Left renal cortex interstitium (tissue), 4 donors: ENCODE measurements around the gene SUPT4H1. TPM values are rescaled to one million over a fixed set of nuclear protein-coding genes. Genes with fewer than 3 reads are reported as not detected.

Experiments
- DNase-seq, 4 donors: peaks; one replicate each; pipeline ENCODE4 v3.0.0-alpha.2; 2013; ENCODE audit warnings: low read depth in 4 of 4, low spot score in 2 of 4, missing footprints in 1 of 4
- polyA plus RNA-seq, 4 donors: library from polyadenylated mRNA; unstranded; fragments of 120-200 nt; gene quantifications; one replicate each; pipeline ENCODE4 v1.2.1, GENCODE V29; 2013; ENCODE audit not compliant: insufficient read length in 4 of 4

Gene SUPT4H1
- polyA plus RNA-seq, 4 donors, result 125 to 146 (median 135) TPM

DNA sequence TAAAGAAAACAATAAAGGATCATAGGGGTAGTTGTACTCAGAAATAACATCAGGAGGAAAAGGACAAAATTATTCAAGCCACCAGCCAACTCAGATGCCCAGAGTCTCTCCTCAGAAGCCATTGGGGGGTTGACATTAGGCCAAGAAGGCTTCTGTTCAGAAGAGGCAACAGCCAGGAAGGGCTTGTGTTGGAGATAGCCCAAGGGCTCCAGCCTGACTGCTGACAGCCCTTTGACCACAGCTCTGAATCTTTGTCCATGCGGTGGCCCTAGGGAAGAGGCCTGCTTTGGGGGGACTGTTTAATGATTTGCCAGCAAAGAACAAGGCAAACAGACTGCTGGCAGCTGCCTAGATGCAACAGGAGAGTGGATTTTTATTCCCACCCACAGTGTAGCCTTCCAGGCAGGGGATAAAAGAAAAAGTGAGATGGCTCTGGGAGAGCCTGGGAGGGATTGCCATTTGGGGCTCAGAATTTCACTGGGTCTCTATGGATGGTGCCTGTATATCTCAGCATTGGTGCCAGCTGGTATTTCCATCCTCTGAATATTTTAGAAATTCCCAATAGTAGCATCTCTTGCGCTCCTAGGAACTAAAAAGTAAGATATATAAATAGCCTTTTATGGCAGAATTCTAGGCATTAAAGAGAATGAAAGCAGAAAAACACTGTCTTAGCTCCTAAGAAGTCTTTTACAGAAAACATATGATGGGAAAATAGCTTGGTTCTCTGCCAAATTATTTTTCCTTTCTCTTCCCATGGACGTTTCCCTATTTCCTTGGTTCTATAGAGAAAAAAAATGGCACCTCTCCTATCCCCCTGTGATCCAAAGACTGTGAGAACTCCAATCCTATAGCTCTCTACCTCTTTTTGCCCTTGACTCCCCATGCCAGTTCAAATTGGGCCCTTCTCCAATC, 29.4 kb upstream of the SUPT4H1 start:
- no peak for DNase-seq

DNA sequence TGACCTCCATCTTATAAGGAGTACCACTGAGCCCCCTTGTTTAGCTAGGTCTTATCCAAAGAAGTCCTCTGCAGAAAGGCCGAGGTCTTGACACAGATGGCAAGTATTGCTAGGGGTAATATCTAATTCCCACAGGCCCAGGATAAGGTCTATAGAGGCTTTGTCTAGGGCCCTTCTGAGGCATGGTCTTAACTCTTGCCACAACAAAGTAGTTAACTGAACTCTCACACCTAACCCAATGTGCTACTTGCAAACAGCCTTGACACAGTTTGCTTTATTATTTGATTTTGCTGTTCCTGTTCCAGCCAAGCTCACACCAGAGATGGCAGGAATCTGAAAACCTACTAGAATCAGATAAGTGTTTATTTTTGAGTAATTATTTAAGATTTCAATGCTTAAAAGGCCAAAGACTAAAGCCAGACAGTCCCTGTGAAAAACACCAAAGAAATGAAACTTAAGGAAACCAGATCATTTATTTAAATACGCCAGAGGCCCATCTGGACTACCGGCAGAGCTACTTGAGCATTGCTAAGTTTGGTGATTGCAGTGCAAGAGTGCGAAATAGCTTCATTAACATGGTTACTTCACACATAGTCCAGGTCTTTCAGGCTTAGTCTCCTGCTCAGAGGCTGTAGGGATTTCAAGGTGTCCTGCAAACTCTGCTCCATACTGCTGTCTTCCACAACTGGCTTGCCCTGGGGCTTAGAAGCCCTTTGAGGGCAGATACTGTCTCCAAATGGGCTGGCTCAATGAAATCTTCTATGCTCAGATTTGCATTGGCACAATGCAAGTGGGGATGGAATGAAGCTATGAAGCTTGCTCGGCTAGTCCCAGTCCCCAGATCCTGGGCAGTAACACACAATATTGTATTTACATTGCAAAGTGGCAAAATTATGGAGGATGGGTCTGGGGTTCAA, 28.5 kb upstream of the SUPT4H1 start:
- DNase-seq, result no peak

DNA sequence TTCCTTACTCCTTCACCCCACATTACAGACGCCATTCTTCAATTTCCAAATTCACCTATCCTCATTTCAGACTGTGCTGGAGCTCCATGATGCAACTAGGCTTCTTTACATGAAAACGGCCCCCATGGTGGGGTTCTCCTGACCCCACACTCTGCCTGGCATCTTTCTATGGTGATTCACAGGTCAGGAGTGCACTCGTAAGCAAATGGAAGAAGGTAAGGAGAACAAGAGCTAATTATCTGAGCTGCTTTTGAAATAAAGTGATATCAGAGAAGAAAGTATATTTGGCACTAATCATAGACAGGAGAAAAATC, 27.5 kb upstream of the SUPT4H1 start:
- DNase-seq, result no peak

DNA sequence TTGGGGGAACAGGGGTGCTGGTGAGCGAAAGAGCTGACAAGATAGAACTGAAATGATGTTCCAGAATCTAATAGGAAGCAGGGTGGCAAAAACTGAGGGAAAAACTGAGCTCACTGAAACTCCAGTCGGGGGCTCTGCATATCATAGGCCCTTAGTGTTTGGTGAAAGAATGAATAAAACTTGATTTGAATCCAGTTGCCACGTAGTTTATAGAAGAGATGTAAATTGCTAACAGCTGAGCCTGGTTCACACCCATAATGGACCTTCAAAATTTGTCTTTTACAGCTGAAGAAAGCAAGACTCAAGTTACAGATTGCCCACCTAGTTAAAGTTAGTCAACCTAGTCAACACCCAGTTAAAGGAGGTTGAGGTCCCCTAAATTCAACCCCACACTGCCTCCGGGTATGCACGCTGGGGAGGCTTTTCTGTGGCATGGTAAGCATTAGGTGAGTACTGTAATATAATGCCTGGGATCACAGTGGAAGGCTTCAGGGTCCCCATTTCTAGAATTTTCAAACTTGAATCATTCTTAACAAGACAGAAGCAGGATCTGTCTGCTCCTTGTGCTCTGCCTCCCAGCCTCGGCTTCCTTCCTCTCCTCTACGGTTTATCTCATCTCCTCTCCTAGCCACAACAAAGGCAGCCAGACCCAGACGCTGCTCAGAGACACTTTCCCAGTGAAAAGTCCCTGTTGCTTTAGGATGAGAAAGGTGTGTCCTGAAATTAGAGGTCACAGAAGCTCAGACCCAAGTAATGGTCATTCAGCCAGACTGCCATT, 26.9 kb upstream of the SUPT4H1 start:
- DNase-seq, result no peak

DNA sequence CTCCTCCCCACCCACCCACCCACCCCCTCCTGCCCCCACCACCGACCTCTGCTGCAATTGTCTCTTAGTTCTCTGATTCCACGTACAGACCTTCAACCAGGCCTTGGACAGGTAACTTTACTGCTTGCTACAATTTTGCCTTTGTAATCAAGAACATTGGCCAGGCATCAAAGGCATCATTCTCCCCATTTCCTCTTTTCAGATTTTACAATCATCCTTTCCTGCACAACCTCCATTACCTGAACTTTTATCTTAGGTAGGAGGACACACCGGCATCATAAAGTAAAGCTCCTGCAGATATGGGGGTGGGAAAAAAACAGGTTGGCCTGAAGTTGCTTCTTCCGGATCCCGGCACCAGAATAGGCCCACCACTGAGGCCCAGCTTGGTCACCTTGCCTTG, 25.7 kb upstream of the SUPT4H1 start:
- no peak for DNase-seq

DNA sequence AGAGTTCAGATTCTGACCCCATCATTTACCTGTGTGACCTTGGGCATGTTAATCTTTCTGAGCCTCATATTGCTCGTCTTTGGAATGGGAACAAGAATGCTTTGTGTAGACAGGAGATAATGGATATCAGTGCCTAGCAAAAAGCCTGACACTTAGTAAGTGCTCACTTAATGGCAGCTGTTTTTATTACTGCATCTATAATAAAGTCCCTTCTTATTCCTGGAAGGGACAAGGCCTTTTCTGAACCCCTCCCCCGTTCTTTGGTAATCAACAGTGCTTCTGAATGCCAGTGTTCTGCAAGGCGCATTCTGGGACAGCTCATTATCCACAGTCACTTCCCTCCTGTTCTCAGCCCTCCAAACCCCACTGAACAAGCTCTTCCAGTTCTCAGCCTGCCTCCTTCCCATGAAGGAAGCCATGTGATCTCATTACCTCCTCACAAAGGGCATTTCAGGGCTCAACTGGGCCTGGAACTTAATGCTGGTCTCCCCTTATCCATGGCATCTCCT, 25.1 kb upstream of the SUPT4H1 start:
- peak in 1 of 4 donors; percentile 63 for DNase-seq

DNA sequence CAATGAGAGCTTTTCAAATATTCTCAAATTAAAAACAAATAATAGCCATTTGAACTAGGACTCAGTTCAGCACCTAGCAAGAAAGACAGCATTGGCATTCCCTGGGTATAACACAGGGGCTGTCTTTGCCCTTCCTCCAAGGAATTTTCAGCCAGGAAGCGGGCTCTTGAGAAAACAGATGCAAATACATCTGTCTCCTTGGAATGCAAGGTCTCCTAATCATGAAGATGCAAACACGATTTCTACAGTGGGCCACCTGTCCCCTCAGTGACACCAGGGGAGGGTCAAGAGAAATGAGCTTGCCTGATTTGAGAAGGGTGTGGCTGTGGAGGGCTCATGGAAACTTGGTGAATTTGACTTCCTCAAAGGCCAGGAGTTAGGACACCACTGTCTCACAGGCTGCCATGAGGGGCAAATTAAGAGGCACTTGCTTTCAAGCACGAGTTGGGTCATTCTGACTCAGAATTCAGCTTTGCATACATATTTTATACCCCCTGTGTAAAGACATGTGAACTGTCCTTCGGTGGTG, 24.5 kb upstream of the SUPT4H1 start:
- no peak for DNase-seq

DNA sequence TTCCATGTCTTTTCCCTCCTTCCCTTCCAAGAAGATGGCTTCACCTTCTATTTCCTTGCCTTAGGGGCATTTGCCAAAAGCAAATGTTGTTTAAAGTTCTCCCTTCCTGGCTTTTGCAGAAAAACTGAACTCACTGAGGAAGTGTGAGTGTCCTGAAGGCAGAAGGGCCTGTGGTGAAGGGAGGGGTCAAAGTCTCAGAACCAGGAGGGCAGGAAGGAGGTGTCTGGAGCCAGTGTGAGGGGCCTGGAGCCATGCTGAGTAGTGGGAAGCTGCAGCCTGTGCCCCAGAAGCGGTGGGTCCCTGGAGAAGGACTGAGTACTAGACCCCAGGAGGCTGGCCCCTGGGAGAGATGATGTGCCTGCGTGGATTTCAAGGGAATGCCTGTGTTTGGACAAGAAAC, 23.8 kb upstream of the SUPT4H1 start:
- no peak for DNase-seq

DNA sequence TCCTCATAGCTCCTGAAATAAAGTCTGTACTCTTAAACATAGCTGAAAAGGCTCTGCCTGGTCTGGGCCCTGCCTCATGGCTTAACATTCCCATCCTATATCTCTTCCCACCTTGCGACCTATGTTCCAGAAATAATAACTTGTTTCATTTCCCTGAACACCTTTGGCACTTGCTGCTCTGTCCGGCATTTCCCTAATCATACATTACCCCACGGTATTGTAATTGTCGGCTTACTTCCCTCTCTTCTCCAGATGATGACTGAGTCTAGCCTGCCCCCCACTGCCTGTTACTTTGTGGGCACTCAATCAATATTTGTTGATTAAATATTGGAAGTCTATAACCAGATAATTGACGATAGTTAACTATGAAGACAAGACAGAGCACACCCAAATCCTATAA, 23.3 kb upstream of the SUPT4H1 start:
- no peak for DNase-seq

DNA sequence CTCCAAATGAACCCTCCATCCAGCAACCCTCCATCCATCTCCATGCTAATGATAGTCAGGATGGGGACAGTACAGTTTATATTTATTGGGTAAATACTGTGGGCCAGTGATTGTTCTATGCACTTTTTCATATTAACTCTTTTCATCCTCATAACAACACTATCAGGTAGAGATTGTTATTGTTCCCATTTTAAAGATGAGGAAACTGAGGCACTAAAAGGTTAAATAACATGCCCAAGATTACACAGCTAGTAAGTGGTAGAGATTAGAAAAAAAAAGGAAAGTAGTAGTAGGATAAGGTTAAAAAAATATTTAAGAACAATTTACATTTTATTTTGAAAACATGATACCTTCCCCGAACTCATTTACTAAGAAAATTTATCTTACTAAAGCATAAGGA, 21.9 kb upstream of the SUPT4H1 start:
- DNase-seq, result no peak

DNA sequence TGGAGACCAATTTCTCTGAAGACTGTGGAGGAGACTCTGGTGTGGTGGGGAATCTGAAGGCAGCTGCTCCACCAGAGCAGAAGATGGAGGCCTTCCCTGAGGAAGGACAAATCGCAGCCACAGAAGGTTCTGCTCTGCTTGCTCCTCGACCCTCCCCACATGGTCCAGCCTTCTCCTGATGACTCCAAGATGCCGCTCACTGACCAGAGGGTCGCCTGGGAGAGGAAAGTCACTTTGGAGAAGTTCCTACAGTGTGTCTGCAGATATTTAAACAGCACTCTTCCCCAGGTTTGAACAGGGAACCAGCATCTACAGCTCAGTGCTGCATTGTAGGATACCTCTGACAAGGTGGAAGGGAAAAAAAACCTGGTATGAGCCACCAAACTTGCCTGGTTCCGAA, 21.0 kb upstream of the SUPT4H1 start:
- no peak for DNase-seq

DNA sequence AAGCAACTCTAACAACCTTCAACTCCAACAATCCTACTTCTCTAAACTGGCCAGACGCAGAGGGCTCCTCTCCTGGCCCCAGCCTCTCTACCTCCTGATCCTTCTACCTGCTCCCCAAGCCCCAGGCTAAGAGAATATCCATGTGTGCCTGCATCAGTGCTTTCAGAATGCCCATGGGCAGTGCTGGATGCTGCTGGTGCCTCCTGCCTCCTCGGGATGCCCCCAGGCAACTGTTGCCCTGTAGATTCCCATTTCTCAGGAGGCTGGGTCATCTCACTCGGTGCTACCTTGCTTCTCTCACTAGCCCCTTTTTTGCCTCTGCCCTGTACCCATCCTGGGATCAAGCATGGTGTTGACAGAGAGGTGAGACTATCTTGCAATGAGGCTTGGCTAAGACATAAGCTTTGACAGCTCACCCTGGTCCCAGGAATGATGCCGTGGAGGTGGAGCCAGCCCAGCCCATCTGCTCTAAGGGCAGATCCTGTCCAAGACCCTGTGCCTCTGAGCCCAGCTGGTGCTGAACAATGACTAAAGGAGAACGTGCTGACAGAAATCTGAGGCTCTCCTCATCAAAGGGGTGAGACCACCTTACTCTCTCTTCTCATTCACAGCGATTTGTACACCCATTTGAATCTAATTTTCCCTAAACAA, 19.4 kb upstream of the SUPT4H1 start:
- no peak for DNase-seq

DNA sequence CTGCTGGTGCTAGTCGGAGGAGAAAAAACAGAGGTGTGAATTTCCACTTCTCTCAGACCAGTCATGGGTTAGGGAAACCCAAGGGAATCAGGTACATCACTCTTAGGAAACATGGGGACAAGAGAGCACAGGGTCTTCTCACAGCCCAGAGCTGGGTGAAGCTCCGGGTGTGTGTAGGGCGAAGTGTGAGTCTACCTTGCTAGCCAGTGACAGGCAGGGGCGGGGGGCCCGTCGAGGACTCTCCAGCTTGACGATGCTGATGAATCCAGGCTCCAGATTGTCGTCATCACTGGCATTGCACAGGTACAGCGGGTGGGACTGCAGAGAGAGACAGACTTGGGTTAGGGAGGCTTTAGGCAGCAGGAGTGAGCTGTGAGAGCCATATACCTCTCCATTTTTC, 18.7 kb upstream of the SUPT4H1 start:
- DNase-seq, result no peak

DNA sequence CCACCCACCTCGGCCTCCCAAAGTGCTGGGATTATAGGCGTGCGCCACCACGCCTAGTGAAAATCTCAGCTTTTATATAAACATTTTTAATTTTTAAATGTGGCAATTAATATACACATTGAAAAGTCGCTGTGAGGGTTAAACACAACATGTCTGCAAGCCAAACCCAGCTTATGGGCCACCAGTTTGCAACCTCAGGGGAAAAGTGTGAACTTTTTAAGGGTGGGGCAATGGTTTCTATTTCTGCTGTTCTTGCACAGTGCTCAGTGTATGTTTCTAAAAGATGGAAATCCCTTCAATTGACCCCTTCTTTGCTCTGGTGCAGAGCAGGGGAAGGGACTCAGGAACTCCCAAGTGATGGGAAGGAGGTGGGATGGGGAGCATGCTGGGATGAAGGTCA, 18.3 kb upstream of the SUPT4H1 start:
- no peak for DNase-seq

DNA sequence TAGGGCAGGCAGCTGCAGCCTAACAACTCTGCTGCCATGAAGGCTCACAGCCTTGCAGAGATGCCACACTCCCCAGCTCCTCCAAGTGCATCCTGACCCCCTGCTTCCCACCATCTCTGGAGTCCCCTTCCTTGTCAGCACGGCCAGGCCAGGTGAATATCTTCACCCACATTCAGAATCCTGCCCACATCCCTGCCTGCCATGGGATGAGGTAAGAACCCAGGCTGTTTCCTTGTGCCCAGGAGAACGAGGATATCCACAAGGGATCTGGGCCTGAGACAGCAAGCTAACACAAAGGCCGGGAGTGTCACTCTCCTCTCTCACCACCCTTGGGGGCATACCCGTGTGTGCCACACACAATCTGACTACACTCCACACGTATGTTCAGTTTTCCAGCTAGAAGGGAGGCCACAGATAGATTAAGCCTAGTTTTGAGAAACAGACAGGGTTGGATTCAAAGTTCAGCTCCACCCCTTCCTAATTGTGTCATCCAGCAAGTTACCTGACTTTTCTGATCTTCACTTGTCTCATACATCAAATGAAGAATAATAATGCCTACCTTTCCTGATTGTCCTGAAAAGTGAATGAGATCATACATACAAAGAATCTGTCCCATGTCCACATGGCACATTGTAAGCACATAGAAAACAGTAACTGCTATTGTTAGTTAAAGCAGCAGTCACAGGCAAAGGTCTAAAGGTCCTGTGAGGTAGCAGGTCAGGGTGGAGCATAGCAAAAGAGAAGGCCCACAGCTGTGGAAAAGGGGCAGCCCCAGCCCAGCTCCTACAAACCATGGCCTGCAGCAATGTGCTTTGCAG, 17.4 kb upstream of the SUPT4H1 start:
- no peak for DNase-seq

DNA sequence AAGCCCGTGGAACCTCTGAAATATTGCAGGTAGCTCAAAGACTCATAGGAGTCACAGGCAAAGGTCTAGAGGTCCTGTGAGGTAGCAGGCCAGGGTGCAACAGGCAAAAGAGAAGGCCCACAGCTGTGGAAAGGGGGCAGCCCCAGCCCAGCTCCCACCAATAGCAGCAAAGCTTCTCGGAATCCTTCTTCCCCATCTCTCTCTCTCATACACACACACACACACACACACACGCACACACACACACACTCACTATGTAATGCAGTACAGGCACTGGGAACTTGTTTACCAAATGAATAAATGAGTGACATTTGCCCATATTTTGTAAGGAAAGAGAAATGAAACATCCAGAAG, 16.8 kb upstream of the SUPT4H1 start:
- no peak for DNase-seq

DNA sequence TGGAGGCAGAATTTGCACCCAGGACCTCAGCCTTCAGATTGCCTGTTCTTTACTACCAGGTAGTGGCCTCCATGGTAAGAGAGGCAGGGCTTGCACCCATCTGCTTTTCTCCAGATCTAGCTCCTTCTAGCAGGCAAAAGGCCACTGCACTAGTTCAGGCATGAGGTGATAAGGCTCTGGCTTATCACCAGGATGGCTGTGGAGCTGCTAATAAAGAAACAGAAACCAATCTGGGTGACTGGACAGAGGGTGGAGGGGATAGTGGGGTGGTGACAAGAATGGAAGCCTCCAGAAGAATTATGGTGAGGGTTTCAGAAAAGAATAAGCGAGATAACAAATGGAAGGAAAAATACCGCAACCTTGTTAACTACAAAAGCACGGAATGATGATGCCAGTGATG, 15.5 kb upstream of the SUPT4H1 start:
- DNase-seq, result no peak

DNA sequence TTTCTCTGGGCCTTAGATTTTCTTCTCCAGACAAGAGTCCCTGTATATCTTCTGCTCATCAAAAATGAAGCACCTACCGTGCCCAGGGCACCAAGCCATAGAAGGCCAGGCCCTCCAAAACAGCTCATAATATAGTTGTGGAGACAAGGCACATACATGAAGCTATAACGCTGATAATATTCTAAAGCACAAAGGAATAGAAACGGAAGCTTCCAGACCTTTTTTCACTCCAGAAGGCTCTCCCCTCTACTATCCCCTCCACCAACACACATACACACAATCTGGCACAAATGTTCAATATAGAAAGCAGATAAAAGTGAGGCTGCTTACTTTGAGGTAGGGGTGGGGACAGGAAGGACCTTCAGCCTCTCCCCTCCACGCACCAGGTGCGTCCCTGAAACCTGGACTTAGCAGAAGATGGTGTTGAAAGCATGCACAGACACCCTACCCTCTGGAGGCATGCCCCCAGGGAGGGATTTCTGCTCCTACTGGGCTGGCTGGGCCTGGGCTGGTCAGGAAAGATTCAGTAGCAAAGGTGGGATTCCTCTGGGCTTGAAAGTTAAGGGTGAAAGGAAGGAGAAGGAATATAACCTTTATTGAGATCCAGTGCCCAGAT, 14.1 kb upstream of the SUPT4H1 start:
- no peak for DNase-seq
